H1 (cell line): Measurements from ENCODE around the gene SRRM2. TPM values are rescaled to one million over a fixed set of nuclear protein-coding genes. Genes with fewer than 3 reads are reported as not detected.

Experiments used
- CTCF ChIA-PET: fragments of 300-600 bp; sonication (Branson Sonifier 250); formaldehyde crosslinking; loops from one replicate; lab custom pipeline; 2021; ENCODE audit not compliant: partially characterized antibody; lab: Charles Lee
- POLR2A ChIA-PET: fragments of 300-600 bp; sonication (Branson Sonifier 250); formaldehyde crosslinking; loops from one replicate; lab custom pipeline; 2021; ENCODE audit warnings: inconsistent platforms; ENCODE audit not compliant: partially characterized antibody; lab: Charles Lee
- DNase-seq, 2 experiments: peaks; one replicate each; pipeline versions ENCODE4 v3.0.0 to v3.0.0-alpha.2; 2010 to 2022; ENCODE audit warnings: low spot score in 2 of 2, low read depth in 1 of 2, mixed read lengths in 1 of 2
- FAIRE-seq: peaks from 2 replicates; lab custom pipeline; 2011; peaks lifted over from hg19 to GRCh38; lab: Jason Lieb, UNC
- H2AFZ ChIP-seq: 2 replicates; pipeline ENCODE4 v1.8.1; 2012; ENCODE audit warnings: low read length, inconsistent platforms
- H2AK5ac ChIP-seq: 2 replicates; pipeline ENCODE4 v1.6.1; 2013; ENCODE audit warnings: low read depth, low read length
- H2BK120ac ChIP-seq: replicated peaks from 2 replicates; pipeline ENCODE3; 2013; ENCODE audit warnings: low read depth, low read length, inconsistent platforms
- H2BK12ac ChIP-seq: 2 replicates; pipeline ENCODE4 v1.6.1; 2013; ENCODE audit warnings: low read depth, low read length
- H2BK15ac ChIP-seq: 2 replicates; pipeline ENCODE4 v1.6.1; 2013; ENCODE audit warnings: low read length
- H2BK20ac ChIP-seq: 2 replicates; pipeline ENCODE4 v1.6.1; 2013; ENCODE audit warnings: low read length
- H2BK5ac ChIP-seq: 2 replicates; pipeline ENCODE4 v1.6.1; 2013; ENCODE audit warnings: low read depth, low read length
- H3K14ac ChIP-seq: 2 replicates; pipeline ENCODE4 v1.6.1; 2013; ENCODE audit warnings: inconsistent platforms; ENCODE audit not compliant: insufficient read length
- H3K18ac ChIP-seq: 2 replicates; pipeline ENCODE4 v1.6.1; 2013; ENCODE audit warnings: low read length; ENCODE audit errors: extremely low read depth
- H3K23ac ChIP-seq: 2 replicates; pipeline ENCODE4 v1.6.1; 2013; ENCODE audit warnings: inconsistent platforms; ENCODE audit not compliant: insufficient read length
- H3K23me2 ChIP-seq: 2 replicates; pipeline ENCODE4 v1.6.1; 2013; ENCODE audit warnings: low read depth, low read length
- H3K27ac ChIP-seq: 2 replicates; pipeline ENCODE4 v1.6.1; 2011; ENCODE audit warnings: low read depth, low read length, inconsistent platforms
- H3K27me3 ChIP-seq, 4 experiments: replicated peaks in 1 of 4; 1 replicate in 1 of 4; 2 replicates in 3 of 4; pipeline versions ENCODE4 v1.6.1 to v1.8.1; 2011 to 2013; ENCODE audit warnings: low read length in 3 of 4, mild to moderate bottlenecking in 3 of 4, inconsistent platforms in 2 of 4, mixed read lengths in 2 of 4, moderate library complexity in 1 of 4; ENCODE audit not compliant: control insufficient read depth in 3 of 4, insufficient read depth in 3 of 4; ENCODE audit errors: extremely low read depth in 1 of 4
- H3K36me3 ChIP-seq, 4 experiments: 2 replicates each; pipeline versions ENCODE4 v1.6.1 to v1.8.1; 2011 to 2013; ENCODE audit warnings: mild to moderate bottlenecking in 4 of 4, low read length in 3 of 4, moderate library complexity in 2 of 4, control low read depth in 1 of 4, inconsistent platforms in 1 of 4; ENCODE audit not compliant: insufficient read depth in 4 of 4, control insufficient read depth in 2 of 4
- H3K4ac ChIP-seq: replicated peaks from 2 replicates; pipeline ENCODE3; 2013; ENCODE audit warnings: low read length, low read depth, mixed read lengths, inconsistent platforms; ENCODE audit not compliant: insufficient read length
- H3K4me1 ChIP-seq, 4 experiments: replicated peaks in 1 of 4; 1 replicate in 1 of 4; 2 replicates in 3 of 4; pipeline versions ENCODE4 v1.6.1 to v1.8.1; 2011 to 2013; ENCODE audit warnings: low read length in 3 of 4, inconsistent platforms in 2 of 4, mixed read lengths in 1 of 4; ENCODE audit not compliant: insufficient read depth in 4 of 4, control insufficient read depth in 3 of 4
- H3K4me2 ChIP-seq, 2 experiments: 2 replicates each; pipeline versions ENCODE4 v1.6.1 to v1.8.1; 2011 to 2013; ENCODE audit warnings: low read depth in 2 of 2, low read length in 2 of 2, control low read depth in 1 of 2, inconsistent platforms in 1 of 2, mild to moderate bottlenecking in 1 of 2; ENCODE audit not compliant: insufficient read depth in 1 of 2
- H3K4me3 ChIP-seq, 4 experiments: fragments of 200-600, 300-600 bp in 1 of 4; sonication (generic), shearing (Covaris generic), sonication (Bioruptor Twin) in 1 of 4; 2 replicates each; pipeline versions ENCODE4 v1.5.1 to v1.8.1; 2011 to 2016; ENCODE audit warnings: low read length in 4 of 4, low read depth in 3 of 4, control low read depth in 2 of 4, inconsistent platforms in 2 of 4, mild to moderate bottlenecking in 2 of 4, mixed read lengths in 1 of 4, moderate library complexity in 1 of 4; ENCODE audit not compliant: insufficient read depth in 2 of 4; ENCODE audit errors: extremely low read depth in 1 of 4
- H3K56ac ChIP-seq: replicated peaks from 2 replicates; pipeline ENCODE3; 2013; ENCODE audit warnings: low read depth, mild to moderate bottlenecking, mixed read lengths, low read length, inconsistent platforms; ENCODE audit not compliant: insufficient read length
- H3K79me1 ChIP-seq: 2 replicates; pipeline ENCODE4 v1.6.1; 2013; ENCODE audit warnings: low read depth, low read length, control low read depth
- H3K79me2 ChIP-seq, 2 experiments: 2 replicates each; pipeline versions ENCODE4 v1.6.1 to v1.8.1; 2012 to 2013; ENCODE audit warnings: low read length in 2 of 2, mild to moderate bottlenecking in 2 of 2, inconsistent platforms in 1 of 2; ENCODE audit not compliant: insufficient read depth in 2 of 2, control insufficient read depth in 1 of 2
- H3K9ac ChIP-seq, 4 experiments: replicated peaks in 1 of 4; 1 replicate in 1 of 4; 2 replicates in 3 of 4; pipeline versions ENCODE4 v1.6.1 to v1.8.1; 2011 to 2013; ENCODE audit warnings: low read depth in 3 of 4, low read length in 3 of 4, control low read depth in 2 of 4, mild to moderate bottlenecking in 2 of 4, moderate library complexity in 2 of 4, inconsistent platforms in 1 of 4; ENCODE audit errors: extremely low read depth in 1 of 4
- H3K9me3 ChIP-seq, 2 experiments: 2 replicates each; pipeline versions ENCODE4 v1.6.1 to v1.8.1; 2012 to 2013; ENCODE audit warnings: mild to moderate bottlenecking in 2 of 2, moderate library complexity in 2 of 2, control low read depth in 1 of 2, inconsistent platforms in 1 of 2, low read depth in 1 of 2, low read length in 1 of 2, mixed read lengths in 1 of 2; ENCODE audit not compliant: insufficient read depth in 2 of 2
- H4K20me1 ChIP-seq, 2 experiments: replicated peaks in 1 of 2; 2 replicates each; pipeline versions ENCODE3 to v1.8.1; 2011 to 2013; ENCODE audit warnings: inconsistent platforms in 2 of 2, low read length in 2 of 2, mild to moderate bottlenecking in 1 of 2; ENCODE audit not compliant: insufficient read depth in 2 of 2, control insufficient read depth in 1 of 2
- H4K5ac ChIP-seq: 2 replicates; pipeline ENCODE4 v1.6.1; 2013; ENCODE audit warnings: low read length, low read depth, mixed read lengths, inconsistent platforms; ENCODE audit not compliant: insufficient read length
- H4K8ac ChIP-seq: 2 replicates; pipeline ENCODE4 v1.8.0; 2013; ENCODE audit warnings: mild to moderate bottlenecking, moderate library complexity, low read length, inconsistent platforms; ENCODE audit not compliant: insufficient read depth; ENCODE audit errors: extremely low read depth
- H4K91ac ChIP-seq: replicated peaks from 2 replicates; pipeline ENCODE3; 2013; ENCODE audit warnings: low read length, mixed read lengths, inconsistent platforms; ENCODE audit not compliant: insufficient read length
- CBX5 ChIP-seq: fragments of 300-800, 300-1000 bp; sonication (generic); IDR thresholded peaks from 2 replicates; pipeline ENCODE4 v1.7.1; 2016; ENCODE audit warnings: antibody characterized with exemption, low read length, low read depth
- CHD1 ChIP-seq: IDR thresholded peaks from 2 replicates; pipeline ENCODE4 v1.6.1; 2012; ENCODE audit warnings: low read depth, low read length, improper control_type of control experiment
- CHD2 ChIP-seq: IDR thresholded peaks from 2 replicates; pipeline ENCODE4 v1.6.1; 2012; ENCODE audit warnings: low read length, improper control_type of control experiment
- CTBP2 ChIP-seq: IDR thresholded peaks from 2 replicates; pipeline ENCODE4 v1.7.0; 2011; ENCODE audit warnings: borderline replicate concordance, mild to moderate bottlenecking, moderate library complexity, mixed read lengths, low read length; ENCODE audit not compliant: insufficient read depth, insufficient read length
- GABPA ChIP-seq: IDR thresholded peaks from 2 replicates; pipeline ENCODE4 v1.6.1; 2011; ENCODE audit warnings: mild to moderate bottlenecking, low read length, moderate library complexity, borderline replicate concordance; ENCODE audit not compliant: insufficient read depth
- GTF2F1 ChIP-seq: IDR thresholded peaks from 2 replicates; pipeline ENCODE4 v1.6.1; 2012; ENCODE audit warnings: low read depth, low read length, improper control_type of control experiment, borderline replicate concordance
- NRF1 ChIP-seq: IDR thresholded peaks from 2 replicates; pipeline ENCODE4 v1.6.1; 2011; ENCODE audit warnings: mild to moderate bottlenecking, low read depth, low read length, improper control_type of control experiment
- POLR2A ChIP-seq, 2 experiments: IDR thresholded peaks; 1 replicate in 1 of 2; 2 replicates in 1 of 2; pipeline ENCODE4 v1.6.1; 2011; ENCODE audit warnings: low read depth in 2 of 2, low read length in 2 of 2, mild to moderate bottlenecking in 2 of 2; ENCODE audit errors: control extremely low read depth in 1 of 2
- RBBP5 ChIP-seq: IDR thresholded peaks from 2 replicates; pipeline ENCODE4 v1.7.1; 2012; ENCODE audit warnings: low read depth, mild to moderate bottlenecking, inconsistent platforms, low read length, moderate library complexity, borderline replicate concordance
- SIN3A ChIP-seq, 2 experiments: IDR thresholded peaks in 1 of 2; conservative IDR thresholded peaks in 1 of 2; 2 replicates each; pipeline ENCODE4 v1.6.1; 2011 to 2012; ENCODE audit warnings: low read length in 2 of 2, improper control_type of control experiment in 1 of 2, low read depth in 1 of 2, mild to moderate bottlenecking in 1 of 2
- TAF1 ChIP-seq: IDR thresholded peaks from 2 replicates; pipeline ENCODE4 v1.6.1; 2011; ENCODE audit warnings: mild to moderate bottlenecking, low read depth, low read length
- YY1 ChIP-seq: IDR thresholded peaks from 2 replicates; pipeline ENCODE4 v1.6.1; 2011; ENCODE audit warnings: low read depth, mild to moderate bottlenecking, low read length
- WGBS, 2 experiments: shearing (Covaris generic) in 1 of 2; methylation state at CpG; one replicate each; pipeline versions ENCODE4 v1.1.6 to v1.1.7; 2013 to 2015; ENCODE audit warnings: low lambda C conversion rate in 2 of 2, mixed read lengths in 2 of 2, inconsistent platforms in 1 of 2, low coverage in 1 of 2, missing lambda C conversion rate in 1 of 2; ENCODE audit not compliant: insufficient replicate concordance in 2 of 2, insufficient coverage in 1 of 2, insufficient read length in 1 of 2; ENCODE audit errors: extremely low coverage in 1 of 2, missing lambda C conversion rate in 1 of 2; 5-methylcytosine and 5-hydroxymethylcytosine counted together
- polyA plus RNA-seq, 7 experiments: library from polyadenylated mRNA; depleted of rRNA in 3 of 7; stranded (reverse) in 5 of 7; unstranded in 2 of 7; fragments of >200 nt in 5 of 7; fragments of 200-250 nt in 2 of 7; gene quantifications; 1 replicate in 5 of 7; 2 replicates in 1 of 7; 4 replicates in 1 of 7; pipeline versions ENCODE4 v1.2.1 to v1.2.3, GENCODE V29; 2011 to 2013; ENCODE audit warnings: missing spikeins in 2 of 7, mixed read lengths in 2 of 7
- total RNA-seq: library from RNA; stranded (reverse); fragmentation: NEBNext Ultra II Directional; extraction: Animal tissue kit (Norgen Biotek cat#: 25700); gene quantifications from 2 replicates; pipeline ENCODE4 v1.2.1, GENCODE V29; 2021

SRRM2 gene
- total and polyA plus RNA-seq, 2 of the 8 experiments (the other 6 are each of a cell fraction or from before 2014, with no cell fraction given) = 300 to 579 TPM

- Histone ChIP-seq H4K91ac (no peak overlapping the region), H2AK5ac (no peak overlapping the region), H3K9me3 (no peaks in the 10 kb centered on the region), H2BK12ac (no peak overlapping the region), H3K9ac (no peak overlapping the region), H3K14ac (no peak overlapping the region), H3K4ac (no peak overlapping the region), H3K36me3 (no peaks in the 10 kb centered on the region), H3K79me2 (no peaks in the 10 kb centered on the region), H3K79me1 (no peaks in the 10 kb centered on the region), H3K4me1 (no peaks in the 10 kb centered on the region), H3K56ac (no peak overlapping the region), H2AFZ (no peak overlapping the region), H4K5ac (no peak overlapping the region), H3K4me2 (no peak overlapping the region), H4K20me1 (no peaks in the 10 kb centered on the region), H2BK5ac (no peak overlapping the region)
- CTCF ChIA-PET = interaction anchor here (0.8 to 0.9 kb wide), 2 partner anchors 57 to 72 kb away, joined by 3 to 4 read pairs; no protein-coding TSS in a partner anchor
- 80% methylated on average over 7 of the region's 7 CpGs; no CpG with 5 or more reads in 1 of the 2 experiments for WGBS, 2 experiments
- no peak for FAIRE-seq
- no peak for DNase-seq
- TF ChIP-seq POLR2A (IDR thresholded peaks at IDR 0.05; ENCODE audit: control extremely low read depth in 1 of 2, low read depth in 2 of 2, low read length in 2 of 2) (no peak), CBX5 (no peak), NRF1 (no peak), CTBP2 (no peak), GTF2F1 (no peak), GABPA (no peak), CHD2 (no peak), CHD1 (no peak), SIN3A (conservative IDR thresholded peaks at IDR 0.05 in 1 of 2, IDR thresholded peaks at IDR 0.05 in 1 of 2; ENCODE audit: low read depth in 1 of 2, low read length in 2 of 2) (no peak), TAF1 (no peak), YY1 (no peak), RBBP5 (no peak)
- TF ChIP-seq, all 59 proteins: peak for 0
- Histone ChIP-seq H2BK20ac (no peak overlapping the region), H3K27ac (no peak overlapping the region), H3K27me3 (no peaks in the 10 kb centered on the region; a peak in 1 of 7 replicates), H3K18ac (no peak overlapping the region), H3K4me3 (no peak overlapping the region), H3K23ac (no peak overlapping the region), H2BK15ac (no peak overlapping the region), H3K23me2 (no peaks in the 10 kb centered on the region), H2BK120ac (no peak overlapping the region), H4K8ac (no peak overlapping the region)
- POLR2A ChIA-PET = interaction anchor here (0.9 to 1.5 kb wide), 2 partner anchors 28 to 44 kb away, joined by 3 to 5 read pairs; no protein-coding TSS in a partner anchor
These were observed 43.1 kb downstream of the SRRM2 start for GRCh38 chr16:2795395-2796143.
